Upper lobe of right lung (tissue), 1 donor: ENCODE measurements around the gene TTL. TPM values are rescaled to one million over a fixed set of nuclear protein-coding genes. Genes with fewer than 3 reads are reported as not detected.

Source experiments
- ATAC-seq: fragments of 200-7000 bp; cut with Tn5 transposase; one replicate; pipeline ENCODE4 v1.9.1; 2020; ENCODE audit warnings: mild to moderate bottlenecking, moderate library complexity
- DNase-seq: peaks from one replicate; pipeline ENCODE4 v3.0.0-alpha.2; 2020
- H3K27ac ChIP-seq: fragments of 200-600 bp; one replicate; pipeline ENCODE4 v1.8.0; 2022
- H3K27me3 ChIP-seq: fragments of 200-600 bp; one replicate; pipeline ENCODE4 v1.8.0; 2022; ENCODE audit warnings: mild to moderate bottlenecking
- H3K36me3 ChIP-seq: fragments of 200-600 bp; one replicate; pipeline ENCODE4 v1.8.0; 2022
- H3K4me1 ChIP-seq: fragments of 200-600 bp; one replicate; pipeline ENCODE4 v1.8.0; 2022
- H3K4me3 ChIP-seq: fragments of 200-600 bp; one replicate; pipeline ENCODE4 v1.8.0; 2022; ENCODE audit warnings: mild to moderate bottlenecking
- H3K9me3 ChIP-seq: fragments of 200-600 bp; one replicate; pipeline ENCODE4 v1.8.0; 2022
- intact Hi-C: fragments of 100-400 bp; cut with DNase I; formaldehyde crosslinking; loops from one replicate; pipeline ENCODE4 v1.11.0; 2022
- total RNA-seq: library from RNA; stranded (reverse); fragmentation: NEBNext Ultra II Directional; extraction: Animal tissue kit (Norgen Biotek cat#: 25700); gene quantifications from one replicate; pipeline ENCODE4 v1.2.1, GENCODE V29; 2021
- TF ChIP-seq, protein P1 (sequence below): fragments of 200-600 bp; IDR thresholded peaks from one replicate; pipeline ENCODE4 v1.8.0; 2022; ENCODE audit warnings: antibody characterized with exemption
- donor health status: DM: no; HTN: yes; CAD: no; lungs with severe emphysema.

TTL gene
- total RNA-seq, 1 donor from 2014 or later = 45.4 TPM

DNA sequence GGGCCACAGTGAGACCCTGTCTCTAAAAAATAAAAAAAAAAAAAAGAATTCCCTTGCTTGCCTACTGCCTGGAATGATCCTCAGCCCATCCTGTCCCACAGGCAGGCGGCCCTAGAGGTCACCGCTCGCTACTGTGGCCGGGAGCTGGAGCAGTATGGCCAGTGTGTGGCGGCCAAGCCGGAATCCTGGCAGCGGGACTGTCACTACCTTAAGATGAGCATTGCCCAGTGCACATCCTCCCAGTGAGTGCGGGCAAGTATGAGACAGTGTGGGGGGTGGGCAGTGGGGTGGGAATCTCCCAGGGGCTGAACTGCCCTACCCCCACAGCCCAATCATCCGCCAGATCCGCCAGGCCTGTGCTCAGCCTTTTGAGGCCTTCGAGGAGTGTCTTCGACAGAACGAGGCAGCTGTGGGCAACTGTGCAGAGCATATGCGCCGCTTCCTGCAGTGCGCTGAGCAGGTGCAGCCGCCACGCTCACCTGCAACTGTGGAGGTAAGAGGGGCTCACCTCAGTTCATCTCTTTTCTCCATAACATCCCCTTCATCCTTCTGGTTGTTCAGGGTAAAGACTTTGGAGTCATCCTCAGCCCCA is 104.0 kb downstream of the TTL start:
- H3K4me3 ChIP-seq = no peak overlapping the region
- TF ChIP-seq, protein P1, sequence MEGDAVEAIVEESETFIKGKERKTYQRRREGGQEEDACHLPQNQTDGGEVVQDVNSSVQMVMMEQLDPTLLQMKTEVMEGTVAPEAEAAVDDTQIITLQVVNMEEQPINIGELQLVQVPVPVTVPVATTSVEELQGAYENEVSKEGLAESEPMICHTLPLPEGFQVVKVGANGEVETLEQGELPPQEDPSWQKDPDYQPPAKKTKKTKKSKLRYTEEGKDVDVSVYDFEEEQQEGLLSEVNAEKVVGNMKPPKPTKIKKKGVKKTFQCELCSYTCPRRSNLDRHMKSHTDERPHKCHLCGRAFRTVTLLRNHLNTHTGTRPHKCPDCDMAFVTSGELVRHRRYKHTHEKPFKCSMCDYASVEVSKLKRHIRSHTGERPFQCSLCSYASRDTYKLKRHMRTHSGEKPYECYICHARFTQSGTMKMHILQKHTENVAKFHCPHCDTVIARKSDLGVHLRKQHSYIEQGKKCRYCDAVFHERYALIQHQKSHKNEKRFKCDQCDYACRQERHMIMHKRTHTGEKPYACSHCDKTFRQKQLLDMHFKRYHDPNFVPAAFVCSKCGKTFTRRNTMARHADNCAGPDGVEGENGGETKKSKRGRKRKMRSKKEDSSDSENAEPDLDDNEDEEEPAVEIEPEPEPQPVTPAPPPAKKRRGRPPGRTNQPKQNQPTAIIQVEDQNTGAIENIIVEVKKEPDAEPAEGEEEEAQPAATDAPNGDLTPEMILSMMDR = no peak
- no peak for DNase-seq
- peak overlapping the region; percentile 92 for H3K27ac ChIP-seq
- no peaks in the 10 kb centered on the region for H3K9me3 ChIP-seq
- no peaks in the 10 kb centered on the region for H3K27me3 ChIP-seq
- no peak for ATAC-seq
- H3K36me3 ChIP-seq = peaks cover 12% of the 10 kb centered on the region
- H3K4me1 ChIP-seq = peaks cover 10% of the 10 kb centered on the region
- intact Hi-C loops = no loop called here

DNA sequence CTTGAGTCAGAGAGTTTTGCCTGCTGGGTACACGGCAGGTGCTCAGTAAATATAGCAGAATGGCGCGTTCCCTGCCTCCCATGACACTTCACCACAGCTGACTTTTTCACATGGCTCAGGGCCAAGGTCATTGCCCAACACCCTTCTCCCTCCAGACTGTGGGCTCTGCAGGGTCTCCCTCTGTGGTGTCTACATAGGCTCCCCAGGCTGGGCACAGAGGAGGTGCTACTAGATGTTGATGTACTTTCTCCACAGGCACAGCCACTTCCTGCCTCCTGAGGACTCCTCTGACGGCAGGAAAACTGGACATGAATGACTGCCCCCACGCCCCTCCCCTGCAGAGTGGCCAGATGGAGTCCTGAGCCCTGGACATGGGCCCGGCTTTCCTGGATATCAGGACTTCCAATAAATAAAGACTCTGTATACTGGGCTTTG is 106.7 kb downstream of the TTL start:
- TF ChIP-seq, protein P1 = no peak
- no peaks in the 10 kb centered on the region for H3K27me3 ChIP-seq
- H3K9me3 ChIP-seq = no peaks in the 10 kb centered on the region
- ATAC-seq = no peak
- H3K4me3 ChIP-seq = no peak overlapping the region
- intact Hi-C loops = no loop called here
- peaks cover 12% of the 10 kb centered on the region for H3K36me3 ChIP-seq
- DNase-seq = no peak
- H3K4me1 ChIP-seq = peaks cover 10% of the 10 kb centered on the region
- no peak overlapping the region for H3K27ac ChIP-seq

Other genes starting within 250 kb of the TTL start
- gene ZC3H8, start 227.1 kb upstream of the TTL start, total RNA-seq = 5.2 TPM
- gene ZC3H6, start 206.6 kb upstream of the TTL start, total RNA-seq = 16.6 TPM
- 20.0 TPM for gene RGPD8, start 48.5 kb upstream of the TTL start, total RNA-seq
- 22.1 TPM for gene POLR1B, start 60.3 kb downstream of the TTL start, total RNA-seq
- gene CHCHD5, start 102.5 kb downstream of the TTL start, total RNA-seq = 23.9 TPM
- 59.4 TPM for gene SLC20A1, start 163.8 kb downstream of the TTL start, total RNA-seq
- gene NT5DC4, start 238.9 kb downstream of the TTL start, total RNA-seq = not detected